Astrocyte (in vitro differentiated cells and primary cell): ENCODE results near the gene PBX2. TPM values are rescaled to one million over a fixed set of nuclear protein-coding genes. Genes with fewer than 3 reads are reported as not detected.
A peak's percentile ranks its signal among the peaks of the same experiment; 100 is the strongest.

Experiments used
- DNase-seq: peaks from one replicate; pipeline ENCODE4 v3.0.0-alpha.2; 2010; ENCODE audit warnings: low read depth
- FAIRE-seq: peaks from 2 replicates; lab custom pipeline; 2011; peaks lifted over from hg19 to GRCh38; lab: Jason Lieb, UNC
- H2AFZ ChIP-seq: 2 replicates; pipeline ENCODE4 v1.6.0; 2012; ENCODE audit warnings: low read depth, low read length, inconsistent platforms
- H3K27ac ChIP-seq: 2 replicates; pipeline ENCODE4 v1.5.1; 2011; ENCODE audit warnings: low read depth, low read length, inconsistent platforms
- H3K27me3 ChIP-seq: 2 replicates; pipeline ENCODE4 v1.6.0; 2011; ENCODE audit warnings: low read length, inconsistent platforms; ENCODE audit not compliant: insufficient read depth
- H3K36me3 ChIP-seq: 2 replicates; pipeline ENCODE4 v1.5.1; 2011; ENCODE audit warnings: low read length, inconsistent platforms; ENCODE audit not compliant: insufficient read depth
- H3K4me1 ChIP-seq: 2 replicates; pipeline ENCODE4 v1.5.1; 2011; ENCODE audit warnings: low read length, inconsistent platforms; ENCODE audit not compliant: insufficient read depth
- H3K4me2 ChIP-seq: 2 replicates; pipeline ENCODE4 v1.6.0; 2012; ENCODE audit warnings: low read length, inconsistent platforms
- H3K4me3 ChIP-seq: 2 replicates; pipeline ENCODE4 v1.5.1; 2011; ENCODE audit warnings: low read depth, mild to moderate bottlenecking, low read length, inconsistent platforms; ENCODE audit not compliant: insufficient read depth
- H3K79me2 ChIP-seq: 2 replicates; pipeline ENCODE4 v1.6.0; 2012; ENCODE audit warnings: mild to moderate bottlenecking, low read length, inconsistent platforms; ENCODE audit not compliant: insufficient read depth
- H3K9ac ChIP-seq: 2 replicates; pipeline ENCODE4 v1.6.0; 2012; ENCODE audit warnings: mild to moderate bottlenecking, low read length, inconsistent platforms
- H3K9me3 ChIP-seq: 2 replicates; pipeline ENCODE4 v1.5.1; 2012; ENCODE audit warnings: low read depth, mild to moderate bottlenecking, low read length, inconsistent platforms; ENCODE audit not compliant: insufficient read depth
- H4K20me1 ChIP-seq: 2 replicates; pipeline ENCODE4 v1.6.0; 2012; ENCODE audit warnings: low read length, inconsistent platforms; ENCODE audit not compliant: insufficient read depth
- H3K27ac Mint-ChIP-seq: one replicate; pipeline ENCODE4 v1.8.0; 2021; ENCODE audit warnings: mild to moderate bottlenecking, mixed read lengths; ENCODE audit not compliant: unreplicated experiment
- H3K27me3 Mint-ChIP-seq: one replicate; pipeline ENCODE4 v1.8.0; 2021; ENCODE audit warnings: low read depth, mixed read lengths; ENCODE audit not compliant: unreplicated experiment
- H3K36me3 Mint-ChIP-seq: one replicate; pipeline ENCODE4 v1.8.0; 2021; ENCODE audit warnings: low read depth, mixed read lengths; ENCODE audit not compliant: unreplicated experiment
- H3K4me1 Mint-ChIP-seq: one replicate; pipeline ENCODE4 v1.8.0; 2021; ENCODE audit warnings: low read depth, mixed read lengths; ENCODE audit not compliant: unreplicated experiment
- H3K4me3 Mint-ChIP-seq: one replicate; pipeline ENCODE4 v1.8.0; 2021; ENCODE audit warnings: mild to moderate bottlenecking, moderate library complexity, mixed read lengths; ENCODE audit not compliant: unreplicated experiment
- H3K9me3 Mint-ChIP-seq: one replicate; pipeline ENCODE4 v1.8.0; 2021; ENCODE audit warnings: mild to moderate bottlenecking, mixed read lengths; ENCODE audit not compliant: unreplicated experiment
- EZH2 ChIP-seq: IDR thresholded peaks from 2 replicates; pipeline ENCODE4 v1.6.1; 2012; ENCODE audit warnings: mild to moderate bottlenecking, low read length, inconsistent platforms; ENCODE audit not compliant: insufficient read depth
- total RNA-seq: library from RNA; stranded (reverse); gene quantifications from 2 replicates; pipeline ENCODE4 v1.2.1, GENCODE V29; 2021
- TF ChIP-seq, protein P1 (sequence below): IDR thresholded peaks from 2 replicates; pipeline ENCODE4 v1.5.1; 2011; ENCODE audit warnings: low read depth, mild to moderate bottlenecking, inconsistent platforms, low read length, moderate library complexity; ENCODE audit not compliant: insufficient read depth

PBX2 gene
- total RNA-seq, 1 donor from 2014 or later, result 80.7 TPM

DNA sequence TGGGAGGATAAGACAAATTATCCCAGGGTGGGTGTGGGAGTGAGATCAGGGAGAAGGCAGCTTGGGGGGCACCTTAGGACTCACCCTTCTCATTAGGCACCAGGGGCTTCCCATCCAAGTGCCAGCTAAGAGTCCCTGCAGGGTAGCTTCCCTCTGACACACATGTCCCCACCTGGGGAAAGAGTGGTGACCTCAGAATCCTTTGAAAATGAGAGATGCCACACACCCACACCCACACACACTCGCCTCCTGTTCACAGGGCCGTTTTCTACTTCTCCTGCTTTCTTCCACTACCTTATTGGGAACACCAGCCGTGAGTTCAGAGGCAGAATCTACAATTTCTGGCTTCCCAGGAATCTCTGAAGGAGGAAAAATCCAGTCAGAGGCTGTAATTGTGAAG lies 7.0 kb downstream of the PBX2 start:
- H3K4me1 ChIP-seq, result peaks cover 11% of the 10 kb centered on the region
- no peak for TF ChIP-seq EZH2
- TF ChIP-seq, protein P1, sequence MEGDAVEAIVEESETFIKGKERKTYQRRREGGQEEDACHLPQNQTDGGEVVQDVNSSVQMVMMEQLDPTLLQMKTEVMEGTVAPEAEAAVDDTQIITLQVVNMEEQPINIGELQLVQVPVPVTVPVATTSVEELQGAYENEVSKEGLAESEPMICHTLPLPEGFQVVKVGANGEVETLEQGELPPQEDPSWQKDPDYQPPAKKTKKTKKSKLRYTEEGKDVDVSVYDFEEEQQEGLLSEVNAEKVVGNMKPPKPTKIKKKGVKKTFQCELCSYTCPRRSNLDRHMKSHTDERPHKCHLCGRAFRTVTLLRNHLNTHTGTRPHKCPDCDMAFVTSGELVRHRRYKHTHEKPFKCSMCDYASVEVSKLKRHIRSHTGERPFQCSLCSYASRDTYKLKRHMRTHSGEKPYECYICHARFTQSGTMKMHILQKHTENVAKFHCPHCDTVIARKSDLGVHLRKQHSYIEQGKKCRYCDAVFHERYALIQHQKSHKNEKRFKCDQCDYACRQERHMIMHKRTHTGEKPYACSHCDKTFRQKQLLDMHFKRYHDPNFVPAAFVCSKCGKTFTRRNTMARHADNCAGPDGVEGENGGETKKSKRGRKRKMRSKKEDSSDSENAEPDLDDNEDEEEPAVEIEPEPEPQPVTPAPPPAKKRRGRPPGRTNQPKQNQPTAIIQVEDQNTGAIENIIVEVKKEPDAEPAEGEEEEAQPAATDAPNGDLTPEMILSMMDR, result no peak
- H3K27ac ChIP-seq, result no peak overlapping the region
- H3K27me3 ChIP-seq, result no peaks in the 10 kb centered on the region
- Mint-ChIP-seq H3K36me3 (peaks cover 24% of the 10 kb centered on the region), H3K4me3 (no peak overlapping the region), H3K27me3 (no peaks in the 10 kb centered on the region), H3K4me1 (peaks cover 27% of the 10 kb centered on the region), H3K27ac (peak overlapping the region; percentile 31), H3K9me3 (no peaks in the 10 kb centered on the region)
- H3K4me3 ChIP-seq, result no peak overlapping the region
- no peak overlapping the region for H3K4me2 ChIP-seq
- H2AFZ ChIP-seq, result no peak overlapping the region
- no peaks in the 10 kb centered on the region for H3K9me3 ChIP-seq
- peaks cover 18% of the 10 kb centered on the region for H3K36me3 ChIP-seq
- DNase-seq, result no peak
- H4K20me1 ChIP-seq, result no peaks in the 10 kb centered on the region
- FAIRE-seq, result no peak
- no peak overlapping the region for H3K9ac ChIP-seq
- peaks cover 23% of the 10 kb centered on the region for H3K79me2 ChIP-seq

DNA sequence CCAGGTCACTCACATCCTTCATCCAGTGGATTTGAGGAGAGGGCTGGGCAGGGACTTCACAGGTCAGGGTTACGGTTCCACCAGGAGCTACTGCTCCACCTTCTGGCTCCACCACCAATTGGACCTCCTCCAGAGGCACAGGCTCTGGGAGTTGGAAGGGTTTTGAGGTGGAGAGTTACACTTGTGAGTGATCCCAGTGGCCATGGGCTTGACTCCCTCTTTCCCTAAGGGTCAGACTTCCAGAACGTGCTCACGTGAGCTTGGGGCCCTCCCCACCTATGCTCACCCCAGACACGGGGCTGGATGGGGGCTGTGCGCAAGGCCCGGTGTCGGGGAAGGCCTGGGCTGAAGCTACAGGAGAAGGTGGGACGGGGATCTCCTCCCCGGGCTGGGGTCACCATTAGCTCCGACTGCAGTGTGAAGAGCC lies 7.4 kb downstream of the PBX2 start:
- H3K27me3 Mint-ChIP-seq, result no peaks in the 10 kb centered on the region
- no peaks in the 10 kb centered on the region for H3K9me3 Mint-ChIP-seq
- Histone ChIP-seq H3K36me3 (peaks cover 18% of the 10 kb centered on the region), H3K4me3 (no peak overlapping the region), H3K4me1 (peaks cover 11% of the 10 kb centered on the region), H3K4me2 (no peak overlapping the region), H2AFZ (no peak overlapping the region), H4K20me1 (no peaks in the 10 kb centered on the region), H3K9me3 (no peaks in the 10 kb centered on the region), H3K27ac (no peak overlapping the region), H3K27me3 (no peaks in the 10 kb centered on the region), H3K79me2 (peaks cover 19% of the 10 kb centered on the region), H3K9ac (no peak overlapping the region)
- H3K4me1 Mint-ChIP-seq, result peaks cover 25% of the 10 kb centered on the region
- FAIRE-seq, result no peak
- no peak overlapping the region for H3K27ac Mint-ChIP-seq
- TF ChIP-seq EZH2, result no peak
- TF ChIP-seq, protein P1, result no peak
- no peak for DNase-seq
- H3K4me3 Mint-ChIP-seq, result no peak overlapping the region
- peaks cover 21% of the 10 kb centered on the region for H3K36me3 Mint-ChIP-seq

DNA sequence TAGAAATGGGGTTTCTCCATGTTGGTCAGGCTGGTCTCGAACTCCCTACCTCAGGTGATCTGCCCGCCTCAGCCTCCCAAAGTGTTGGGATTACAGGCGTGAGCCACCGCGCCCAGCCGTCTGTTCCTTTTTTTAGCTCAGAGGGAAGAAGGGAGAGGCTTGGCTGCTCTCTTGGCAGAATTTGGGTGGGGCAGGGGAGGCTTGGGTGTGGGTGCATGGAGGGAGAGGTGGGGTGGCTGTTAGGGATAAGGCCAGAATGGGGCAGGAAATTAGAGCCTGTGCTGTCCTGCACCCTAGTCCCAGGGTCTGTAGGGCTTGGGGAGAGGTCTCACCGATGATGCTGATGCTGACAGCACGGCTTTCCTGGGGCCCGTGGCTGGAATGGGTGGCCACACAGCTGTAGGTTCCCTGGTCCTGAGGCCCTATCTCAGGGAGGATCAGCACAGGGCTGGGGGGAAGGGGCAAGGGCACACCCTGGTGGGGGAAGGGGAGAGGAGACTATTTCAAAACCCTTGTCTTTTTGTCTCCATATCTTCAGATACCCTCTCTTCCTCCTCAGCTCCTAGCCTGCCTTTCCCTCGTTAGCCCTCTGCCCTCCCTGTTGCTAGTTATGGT lies 8.0 kb downstream of the PBX2 start:
- H4K20me1 ChIP-seq, result no peaks in the 10 kb centered on the region
- peaks cover 13% of the 10 kb centered on the region for H3K79me2 ChIP-seq
- Mint-ChIP-seq H3K36me3 (peaks cover 16% of the 10 kb centered on the region), H3K4me3 (no peak overlapping the region), H3K27ac (no peak overlapping the region), H3K4me1 (peaks cover 23% of the 10 kb centered on the region), H3K9me3 (no peaks in the 10 kb centered on the region), H3K27me3 (no peaks in the 10 kb centered on the region)
- H3K36me3 ChIP-seq, result peaks cover 15% of the 10 kb centered on the region
- no peaks in the 10 kb centered on the region for H3K27me3 ChIP-seq
- no peaks in the 10 kb centered on the region for H3K9me3 ChIP-seq
- H3K9ac ChIP-seq, result no peak overlapping the region
- no peak overlapping the region for H3K4me3 ChIP-seq
- DNase-seq (no peak), FAIRE-seq (no peak)
- H3K27ac ChIP-seq, result no peak overlapping the region
- H3K4me1 ChIP-seq, result peaks cover 15% of the 10 kb centered on the region
- TF ChIP-seq, protein P1, result no peak
- no peak for TF ChIP-seq EZH2
- no peak overlapping the region for H3K4me2 ChIP-seq
- H2AFZ ChIP-seq, result no peak overlapping the region
